Natural killer cell treated with Interleukin-12 subunit alpha and Interleukin-12 subunit beta and Interleukin-15 and Interleukin-18, amount 100 ng/mL, for 72 hours (primary cell): ENCODE results near the gene ABCG5. TPM values are rescaled to one million over a fixed set of nuclear protein-coding genes. Genes with fewer than 3 reads are reported as not detected.
A peak's percentile ranks its signal among the peaks of the same experiment; 100 is the strongest.

ENCODE experiments used
- ATAC-seq, 2 donors: fragments of 150-1000 bp; cut with Tn5 transposase in 1 of 2; sonication (Bioruptor Pico), chemical (Tn5 transposase) in 1 of 2; 2 replicates each; pipeline ENCODE4 v1.10.0; 2021
- DNase-seq: peaks from one replicate; pipeline ENCODE4 v3.0.0; 2022; ENCODE audit warnings: low spot score
- H3K27ac Mint-ChIP-seq, 2 donors: 1 replicate in 1 of 2; 2 replicates in 1 of 2; pipeline ENCODE4 v1.8.0; 2022; ENCODE audit warnings: mixed read lengths in 2 of 2, mild to moderate bottlenecking in 1 of 2, moderate library complexity in 1 of 2
- H3K27me3 Mint-ChIP-seq, 2 donors: 1 replicate in 1 of 2; 2 replicates in 1 of 2; pipeline ENCODE4 v1.8.0; 2022; ENCODE audit warnings: mixed read lengths in 2 of 2
- H3K36me3 Mint-ChIP-seq: one replicate; pipeline ENCODE4 v1.8.0; 2022; ENCODE audit warnings: mixed read lengths
- H3K4me1 Mint-ChIP-seq, 2 donors: 1 replicate in 1 of 2; 2 replicates in 1 of 2; pipeline ENCODE4 v1.8.0; 2022; ENCODE audit warnings: low read depth in 2 of 2, mixed read lengths in 2 of 2, mild to moderate bottlenecking in 1 of 2
- H3K4me3 Mint-ChIP-seq: one replicate; pipeline ENCODE4 v1.8.0; 2022; ENCODE audit warnings: mixed read lengths
- H3K9me3 Mint-ChIP-seq: 2 replicates; pipeline ENCODE4 v1.8.0; 2022; ENCODE audit warnings: mixed read lengths
- total RNA-seq, 2 donors: library from RNA; stranded (reverse); gene quantifications; one replicate each; pipeline ENCODE4 v1.2.3, GENCODE V29; 2022

ABCG5 gene
- total RNA-seq, 2 donors from 2014 or later, result not detected

DNA sequence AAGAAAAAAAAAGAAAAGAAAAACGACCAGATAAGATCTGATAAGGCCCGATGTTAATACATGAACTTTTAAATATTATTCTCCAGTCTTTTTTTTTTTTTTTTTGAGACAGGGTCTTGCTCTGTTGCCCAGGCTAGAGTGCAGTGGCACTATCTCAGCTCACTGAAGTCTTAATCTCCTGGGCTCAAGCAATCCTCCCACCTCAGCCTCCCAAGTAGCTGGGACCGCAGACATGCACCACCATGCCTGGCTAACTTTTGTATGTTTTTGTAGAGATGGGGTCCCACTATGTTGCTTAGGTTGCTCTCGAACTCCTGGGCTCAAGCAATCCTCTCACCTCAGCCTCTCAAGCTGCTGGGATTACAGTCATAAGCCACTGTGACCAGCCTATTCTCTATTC is 1.6 kb downstream of the ABCG5 start:
- Mint-ChIP-seq H3K27ac (no peak overlapping the region), H3K4me3 (no peak overlapping the region), H3K9me3 (no peaks in the 10 kb centered on the region), H3K36me3 (no peaks in the 10 kb centered on the region), H3K27me3 (peaks cover 0 to 2% of the 10 kb centered on the region in 2 donors), H3K4me1 (no peaks in the 10 kb centered on the region)
- DNase-seq (no peak), ATAC-seq (no peak)

DNA sequence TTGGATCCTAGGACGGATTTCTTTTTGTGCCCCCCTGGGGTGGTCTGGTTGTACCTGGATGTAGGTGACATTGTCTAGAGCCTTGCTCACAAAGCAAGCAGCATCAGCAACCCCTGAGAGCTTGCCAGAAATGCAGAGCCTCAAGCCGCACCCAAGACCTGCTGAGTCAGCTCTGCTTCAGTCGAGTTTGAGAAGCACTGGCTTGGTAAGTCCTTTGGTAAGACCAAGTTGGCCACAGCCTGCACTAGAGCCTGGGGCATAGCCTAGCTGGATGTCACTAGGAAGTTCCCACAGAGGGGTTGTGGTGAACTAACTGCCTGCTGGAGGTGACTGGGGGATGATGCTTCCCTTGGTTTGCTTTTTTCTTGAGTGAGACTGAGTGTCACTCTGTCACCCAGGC is 6.2 kb downstream of the ABCG5 start:
- Mint-ChIP-seq H3K27ac (no peak overlapping the region), H3K27me3 (peaks cover 13 to 25% of the 10 kb centered on the region in 2 donors), H3K4me3 (no peak overlapping the region), H3K9me3 (no peaks in the 10 kb centered on the region), H3K36me3 (no peaks in the 10 kb centered on the region), H3K4me1 (no peaks in the 10 kb centered on the region)
- ATAC-seq (no peak), DNase-seq (no peak)

DNA sequence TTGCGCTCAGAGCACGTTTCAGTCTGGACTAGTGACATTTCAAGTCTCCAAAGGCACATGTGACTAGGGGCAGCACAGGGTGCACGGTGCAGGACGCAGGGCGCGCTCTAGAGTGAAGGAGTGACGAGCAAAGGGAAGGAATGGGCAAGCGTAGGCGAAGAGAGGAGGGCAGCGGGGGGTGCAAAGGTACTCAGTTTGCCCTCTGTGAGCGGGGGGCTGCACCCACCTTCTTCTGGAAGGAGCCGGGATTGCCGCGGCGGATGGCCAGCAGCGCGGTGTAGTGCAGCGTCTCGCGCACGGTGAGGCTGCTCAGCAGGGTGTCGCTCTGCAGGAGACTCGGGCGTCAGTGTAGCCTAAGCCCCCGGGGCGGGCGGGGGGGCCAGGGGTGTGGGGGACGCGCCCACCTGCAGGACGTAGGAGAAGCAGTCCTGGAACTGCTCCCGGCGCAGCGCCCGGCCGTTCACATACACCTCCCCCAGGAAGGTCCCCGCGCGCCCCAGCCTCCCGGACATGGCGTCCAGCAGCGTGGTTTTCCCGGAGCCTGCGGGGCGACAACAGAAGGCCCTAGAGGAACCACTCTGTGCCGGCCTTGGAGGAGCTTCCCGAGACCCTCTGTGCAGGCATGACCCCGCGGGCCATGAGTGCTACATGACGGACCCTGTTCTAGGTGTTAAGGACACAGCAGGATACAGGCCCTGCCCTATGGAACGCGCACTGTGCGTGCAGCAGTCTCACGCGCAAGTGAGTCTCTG is 6.9 kb downstream of the ABCG5 start:
- no peak for DNase-seq
- peaks cover 13 to 25% of the 10 kb centered on the region in 2 donors for H3K27me3 Mint-ChIP-seq
- ATAC-seq, result peak; percentile 40 to 45
- no peaks in the 10 kb centered on the region for H3K9me3 Mint-ChIP-seq
- H3K27ac Mint-ChIP-seq, result no peak overlapping the region
- no peak overlapping the region for H3K4me3 Mint-ChIP-seq
- no peaks in the 10 kb centered on the region for H3K36me3 Mint-ChIP-seq
- no peaks in the 10 kb centered on the region for H3K4me1 Mint-ChIP-seq

DNA sequence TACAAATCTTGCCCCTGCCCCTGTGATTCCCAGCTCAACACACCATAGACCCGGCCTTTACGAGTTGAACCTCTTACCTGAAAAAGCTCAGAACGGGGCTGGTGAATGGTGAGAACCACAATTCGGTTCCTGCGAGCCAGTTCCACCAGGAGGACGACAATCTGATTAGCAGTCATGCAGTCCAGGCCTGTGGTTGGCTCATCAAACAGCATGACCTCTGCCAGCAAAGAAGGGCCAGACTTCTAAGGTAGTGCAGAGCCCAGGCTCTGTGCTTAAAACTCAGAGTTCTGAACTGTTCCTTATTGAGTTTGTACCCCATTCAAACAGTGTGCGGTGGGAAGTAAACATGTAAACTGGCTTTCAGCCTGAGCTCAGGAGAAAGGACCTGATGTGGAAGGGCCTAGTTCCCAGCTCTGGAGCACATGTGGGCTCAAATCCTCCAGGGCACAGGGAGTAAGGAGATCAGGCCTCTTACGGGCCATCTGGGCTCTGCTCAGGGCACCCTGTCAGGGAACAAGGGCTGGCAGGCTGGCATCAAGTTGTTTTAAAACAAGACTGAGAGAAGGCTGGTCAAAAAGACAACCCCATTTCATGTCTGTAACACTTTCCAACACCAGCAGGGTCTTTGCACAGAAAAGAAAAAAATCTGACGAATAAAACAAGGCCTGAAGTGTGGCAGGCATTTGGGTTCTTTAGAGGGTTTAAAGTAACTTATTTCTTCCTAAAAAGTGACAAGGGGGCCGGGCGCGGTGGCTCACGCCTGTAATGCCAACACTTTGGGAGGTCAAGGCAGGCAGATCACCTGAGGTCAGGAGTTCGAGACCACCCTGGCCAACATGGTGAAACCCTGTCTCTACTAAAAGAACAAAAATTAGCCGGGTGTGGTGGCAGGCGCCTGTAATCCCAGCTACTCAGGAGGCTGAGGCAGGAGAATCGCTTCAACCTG is 12.1 kb downstream of the ABCG5 start:
- Mint-ChIP-seq H3K4me3 (no peak overlapping the region), H3K9me3 (no peaks in the 10 kb centered on the region), H3K27me3 (peaks cover 26 to 33% of the 10 kb centered on the region in 2 donors), H3K27ac (no peak overlapping the region), H3K36me3 (no peaks in the 10 kb centered on the region), H3K4me1 (no peaks in the 10 kb centered on the region)
- DNase-seq, result no peak
- ATAC-seq, result no peak

DNA sequence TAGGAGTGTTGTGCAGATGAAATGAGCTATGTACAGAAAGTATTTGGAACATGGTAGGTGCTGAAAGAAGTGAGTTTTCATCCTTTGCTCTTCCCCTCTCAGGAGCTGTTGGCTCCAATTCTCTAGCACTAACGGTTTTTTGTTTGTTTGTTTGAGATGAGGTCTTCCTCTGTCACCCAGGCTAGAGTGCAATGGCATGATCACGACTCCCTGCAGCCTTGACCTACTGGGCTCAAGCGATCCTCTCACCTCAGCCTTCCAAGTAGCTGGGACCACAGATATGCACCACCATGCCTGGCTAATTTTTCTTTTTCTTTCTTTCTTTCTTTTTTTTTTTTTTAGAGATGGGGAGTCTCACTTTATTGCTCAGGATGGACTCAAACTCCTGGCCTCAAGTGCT is 12.8 kb downstream of the ABCG5 start:
- Mint-ChIP-seq H3K9me3 (no peaks in the 10 kb centered on the region), H3K4me1 (no peaks in the 10 kb centered on the region), H3K27me3 (peaks cover 29 to 33% of the 10 kb centered on the region in 2 donors), H3K27ac (no peak overlapping the region), H3K36me3 (no peaks in the 10 kb centered on the region), H3K4me3 (no peak overlapping the region)
- DNase-seq (no peak), ATAC-seq (no peak)

DNA sequence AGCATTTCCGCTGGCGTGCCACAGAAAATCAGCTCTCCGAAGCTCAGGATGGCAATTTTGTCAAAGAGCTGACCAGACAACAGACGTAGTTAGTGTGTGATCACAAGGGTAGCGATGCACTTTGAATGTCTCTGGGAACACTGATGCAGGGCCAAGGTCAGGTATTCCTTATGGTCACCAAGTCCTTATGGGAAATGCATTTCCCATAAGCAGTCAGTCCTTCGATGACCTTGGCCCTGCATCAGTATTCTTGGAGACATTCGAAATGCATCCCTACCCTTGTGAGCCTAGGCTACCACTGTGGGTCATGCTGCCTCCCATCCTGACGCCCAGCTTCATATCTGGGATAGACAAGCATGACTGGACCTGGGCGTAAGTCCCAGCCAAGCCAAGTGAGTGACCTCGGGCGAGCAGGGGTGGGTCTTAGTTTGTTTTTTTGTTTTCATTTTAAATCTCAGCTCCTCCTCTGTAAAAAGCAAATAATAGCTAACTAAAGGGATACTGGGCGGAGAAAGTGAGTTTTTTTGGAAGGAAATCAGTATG is 13.6 kb downstream of the ABCG5 start:
- Mint-ChIP-seq H3K27ac (no peak overlapping the region), H3K36me3 (no peaks in the 10 kb centered on the region), H3K27me3 (peaks cover 25 to 29% of the 10 kb centered on the region in 2 donors), H3K9me3 (no peaks in the 10 kb centered on the region), H3K4me1 (no peaks in the 10 kb centered on the region), H3K4me3 (no peak overlapping the region)
- DNase-seq (no peak), ATAC-seq (no peak)

DNA sequence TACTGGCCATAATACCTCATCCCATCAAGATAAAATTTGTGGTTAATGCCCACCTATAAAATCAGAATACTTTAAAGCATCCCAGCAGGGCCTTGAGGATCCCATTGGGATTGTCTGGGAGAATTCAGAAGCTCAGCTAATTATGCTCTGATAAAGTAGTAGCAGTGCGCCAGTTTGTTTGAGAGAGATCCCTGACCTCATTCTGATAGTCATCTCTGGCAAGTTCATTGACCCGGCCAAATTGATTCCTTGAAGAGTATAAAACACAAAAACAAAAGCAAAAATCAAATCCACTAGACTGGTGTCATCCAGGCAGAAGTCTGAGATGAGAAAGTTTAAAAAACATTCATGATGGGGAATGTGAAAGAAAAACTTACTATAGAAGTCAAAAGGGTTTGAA is 14.1 kb downstream of the ABCG5 start:
- Mint-ChIP-seq H3K4me3 (no peak overlapping the region), H3K27me3 (peaks cover 20 to 27% of the 10 kb centered on the region in 2 donors)

DNA sequence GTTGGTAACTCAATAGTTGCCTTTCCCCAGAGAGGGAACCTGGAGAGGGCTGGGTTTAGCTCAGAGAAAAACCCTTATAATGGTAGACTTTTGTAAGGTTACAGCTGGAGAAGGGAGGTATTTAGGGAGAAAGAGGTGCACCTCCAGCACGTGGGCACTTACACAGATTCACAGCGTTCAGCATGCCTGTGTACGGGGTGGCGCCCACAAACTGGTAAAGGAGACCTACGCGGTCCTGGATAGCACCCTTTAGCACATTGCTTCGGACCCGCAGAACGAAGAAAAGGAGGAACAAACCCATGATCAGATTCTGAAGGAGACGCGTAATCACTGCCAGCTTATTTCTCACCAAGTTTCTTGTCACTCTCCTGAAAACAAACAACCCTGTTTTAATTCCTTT is 14.9 kb downstream of the ABCG5 start:
- DNase-seq (no peak), ATAC-seq (no peak)
- no peaks in the 10 kb centered on the region for H3K9me3 Mint-ChIP-seq
- no peak overlapping the region for H3K4me3 Mint-ChIP-seq
- no peaks in the 10 kb centered on the region for H3K4me1 Mint-ChIP-seq
- H3K36me3 Mint-ChIP-seq, result no peaks in the 10 kb centered on the region
- H3K27ac Mint-ChIP-seq, result no peak overlapping the region
- peaks cover 15 to 25% of the 10 kb centered on the region in 2 donors for H3K27me3 Mint-ChIP-seq

More for the DNA sequence above, 14.1 kb downstream of the ABCG5 start:
- no peak for DNase-seq
- Mint-ChIP-seq H3K27ac (no peak overlapping the region), H3K9me3 (no peaks in the 10 kb centered on the region), H3K4me1 (no peaks in the 10 kb centered on the region), H3K36me3 (no peaks in the 10 kb centered on the region)
- no peak for ATAC-seq

DNA sequence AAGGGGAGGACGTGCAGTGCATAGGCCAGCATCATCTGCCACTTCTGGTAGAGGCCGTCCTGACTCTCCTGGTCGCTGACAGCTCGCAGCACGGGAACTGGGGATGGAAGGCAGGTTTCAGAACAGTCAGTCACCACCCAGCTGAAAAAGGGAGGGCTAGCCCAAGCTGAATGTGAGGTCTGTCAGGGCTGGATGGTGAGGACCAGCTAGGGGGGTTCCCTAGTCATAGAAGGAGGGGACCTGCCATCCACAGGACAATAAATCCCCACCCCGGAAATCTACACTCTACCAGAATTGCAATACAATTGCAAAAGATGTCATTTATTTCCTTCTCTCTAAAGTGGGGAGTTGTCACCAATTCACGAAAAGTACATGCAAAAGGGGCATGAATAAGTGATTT is 15.8 kb downstream of the ABCG5 start:
- Mint-ChIP-seq H3K9me3 (no peaks in the 10 kb centered on the region), H3K4me1 (no peaks in the 10 kb centered on the region), H3K36me3 (no peaks in the 10 kb centered on the region), H3K27ac (no peak overlapping the region), H3K27me3 (peaks cover 15 to 25% of the 10 kb centered on the region in 2 donors), H3K4me3 (no peak overlapping the region)
- no peak for ATAC-seq
- DNase-seq, result no peak

DNA sequence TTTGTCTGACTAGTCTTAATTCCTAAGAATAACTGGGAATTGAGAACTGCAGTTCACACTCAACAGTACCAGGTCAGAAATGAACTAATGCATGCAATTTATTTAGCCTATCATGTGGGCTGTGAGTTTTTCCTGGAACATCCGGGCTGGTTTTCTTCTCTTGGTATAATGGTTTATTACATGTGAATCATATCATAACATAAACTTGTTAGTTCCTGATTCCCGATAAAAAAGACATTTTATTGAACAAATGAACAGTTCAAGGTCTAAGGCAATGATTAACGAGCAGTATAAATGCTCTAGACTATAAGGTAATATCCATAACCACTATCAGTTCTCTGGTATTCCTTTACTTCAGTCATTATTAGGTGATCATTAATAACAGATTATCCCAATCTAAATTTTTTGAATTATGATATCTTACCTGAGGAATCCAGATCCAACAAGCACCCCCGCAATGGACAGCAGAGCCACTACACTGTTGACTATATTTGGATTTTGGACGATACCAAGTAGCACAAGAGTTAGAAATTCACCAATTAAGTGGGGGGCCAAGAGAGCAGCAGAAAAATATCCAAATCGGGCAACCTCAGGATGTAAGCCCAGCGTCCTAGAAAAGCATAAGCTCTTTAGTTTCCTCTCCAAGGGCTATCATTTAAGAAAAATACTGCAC is 19.0 kb downstream of the ABCG5 start:
- Mint-ChIP-seq H3K4me3 (no peak overlapping the region), H3K27ac (no peak overlapping the region), H3K4me1 (no peaks in the 10 kb centered on the region), H3K9me3 (no peaks in the 10 kb centered on the region), H3K36me3 (no peaks in the 10 kb centered on the region), H3K27me3 (peaks cover 15 to 27% of the 10 kb centered on the region in 2 donors)
- DNase-seq (no peak), ATAC-seq (no peak)

DNA sequence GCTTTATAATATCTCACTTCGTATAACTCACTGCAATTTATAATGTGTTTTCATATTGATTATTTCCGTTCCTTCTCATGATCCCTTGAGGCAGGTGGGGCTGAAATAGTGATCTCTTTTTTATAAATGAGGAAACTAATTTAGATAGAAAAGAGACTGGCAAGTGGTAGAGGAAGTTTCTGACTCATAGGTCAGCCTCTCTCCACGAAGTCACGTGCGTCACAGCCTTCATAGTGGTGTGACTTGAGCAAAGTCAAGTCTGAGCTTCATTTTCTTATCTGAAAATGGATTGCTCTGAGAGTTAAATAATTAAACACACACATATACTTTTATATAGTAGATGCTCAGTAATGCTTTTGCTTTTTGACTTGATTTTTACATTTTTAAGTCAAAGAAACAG is 19.9 kb downstream of the ABCG5 start:
- DNase-seq (no peak), ATAC-seq (no peak)
- Mint-ChIP-seq H3K27me3 (peaks cover 15 to 26% of the 10 kb centered on the region in 2 donors), H3K4me3 (no peak overlapping the region), H3K4me1 (no peaks in the 10 kb centered on the region), H3K27ac (no peak overlapping the region), H3K36me3 (no peaks in the 10 kb centered on the region), H3K9me3 (no peaks in the 10 kb centered on the region)

DNA sequence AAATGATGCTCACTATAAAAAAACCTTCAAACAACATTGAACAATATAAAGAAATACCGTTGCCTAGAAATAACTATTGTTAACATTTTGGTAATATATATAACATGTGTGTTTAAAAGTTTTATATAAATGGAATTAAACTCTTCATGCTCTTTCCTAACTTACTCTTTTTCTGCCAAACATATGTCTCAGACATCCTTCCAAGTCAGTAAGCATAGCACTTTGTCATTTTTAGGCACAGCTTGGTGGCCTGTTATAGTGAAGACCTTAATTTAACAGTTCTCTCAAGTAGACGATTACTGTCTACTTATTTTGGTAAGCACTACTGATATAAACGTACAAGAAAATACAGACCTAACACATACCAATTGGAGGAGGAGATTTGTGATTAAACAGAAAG is 23.9 kb downstream of the ABCG5 start:
- Mint-ChIP-seq H3K27me3 (peaks cover 0 to 5% of the 10 kb centered on the region in 2 donors), H3K27ac (no peak overlapping the region), H3K9me3 (no peaks in the 10 kb centered on the region), H3K4me1 (no peaks in the 10 kb centered on the region), H3K36me3 (no peaks in the 10 kb centered on the region), H3K4me3 (no peak overlapping the region)
- no peak for DNase-seq
- no peak for ATAC-seq

DNA sequence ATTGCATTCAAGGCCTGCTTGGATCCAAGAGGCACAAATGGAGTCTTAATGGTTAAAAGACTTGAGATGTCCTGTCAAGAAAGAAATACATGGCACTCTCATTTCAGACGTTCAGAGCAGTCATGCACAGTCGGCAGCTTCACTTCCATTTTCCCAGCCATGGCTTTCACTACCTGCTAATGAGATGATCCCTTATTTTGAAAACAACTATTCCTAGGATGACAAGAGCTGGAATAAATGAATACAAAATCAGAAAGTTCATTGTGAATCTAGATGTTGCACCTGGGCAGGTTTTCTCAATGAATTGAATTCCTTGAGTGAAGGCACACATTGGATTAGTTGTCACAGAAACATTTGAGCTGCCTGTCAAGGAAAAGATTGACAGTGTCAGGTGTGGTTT is 25.7 kb downstream of the ABCG5 start:
- Mint-ChIP-seq H3K27ac (no peak overlapping the region), H3K36me3 (no peaks in the 10 kb centered on the region), H3K9me3 (no peaks in the 10 kb centered on the region), H3K4me1 (no peaks in the 10 kb centered on the region), H3K4me3 (no peak overlapping the region), H3K27me3 (peaks cover 0 to 5% of the 10 kb centered on the region in 2 donors)
- ATAC-seq (no peak), DNase-seq (no peak)
